ENCODE measurements around the gene CHIC1. TPM values are rescaled to one million over a fixed set of nuclear protein-coding genes. Genes with fewer than 3 reads are reported as not detected.

CHIC1 gene
- total and polyA plus RNA-seq, 2 donors (not counting 3 experiments of a cell fraction or from before 2014, with no cell fraction given): 3.0 to 6.1 TPM

GRCh38 chrX:73556159-73556558 lies 6.8 kb upstream of the CHIC1 start:
- TF ChIP-seq FOS (IDR thresholded peaks at IDR 0.05; ENCODE audit: borderline replicate concordance, insufficient read depth, low read length) (no peak), GATA2 (IDR thresholded peaks at IDR 0.05; ENCODE audit: insufficient read depth, insufficient read length, low read depth, low read length) (no peak), POLR2AphosphoS5 (IDR thresholded peaks at IDR 0.05; ENCODE audit: insufficient read depth, low read depth, low read length) (no peak), POLR2A (IDR thresholded peaks at IDR 0.05; ENCODE audit: low read depth, low read length) (no peak), EZH2 (IDR thresholded peaks at IDR 0.05; ENCODE audit: borderline replicate concordance, low read depth, low read length, severe bottlenecking) (no peak), MAX (IDR thresholded peaks at IDR 0.05; ENCODE audit: insufficient read depth, insufficient read length) (no peak), JUN (IDR thresholded peaks at IDR 0.05; ENCODE audit: borderline replicate concordance, insufficient read depth, insufficient read length, low read depth) (no peak), MYC (IDR thresholded peaks at IDR 0.05; ENCODE audit: low read depth, low read length) (no peak)
- TF ChIP-seq, protein P1, sequence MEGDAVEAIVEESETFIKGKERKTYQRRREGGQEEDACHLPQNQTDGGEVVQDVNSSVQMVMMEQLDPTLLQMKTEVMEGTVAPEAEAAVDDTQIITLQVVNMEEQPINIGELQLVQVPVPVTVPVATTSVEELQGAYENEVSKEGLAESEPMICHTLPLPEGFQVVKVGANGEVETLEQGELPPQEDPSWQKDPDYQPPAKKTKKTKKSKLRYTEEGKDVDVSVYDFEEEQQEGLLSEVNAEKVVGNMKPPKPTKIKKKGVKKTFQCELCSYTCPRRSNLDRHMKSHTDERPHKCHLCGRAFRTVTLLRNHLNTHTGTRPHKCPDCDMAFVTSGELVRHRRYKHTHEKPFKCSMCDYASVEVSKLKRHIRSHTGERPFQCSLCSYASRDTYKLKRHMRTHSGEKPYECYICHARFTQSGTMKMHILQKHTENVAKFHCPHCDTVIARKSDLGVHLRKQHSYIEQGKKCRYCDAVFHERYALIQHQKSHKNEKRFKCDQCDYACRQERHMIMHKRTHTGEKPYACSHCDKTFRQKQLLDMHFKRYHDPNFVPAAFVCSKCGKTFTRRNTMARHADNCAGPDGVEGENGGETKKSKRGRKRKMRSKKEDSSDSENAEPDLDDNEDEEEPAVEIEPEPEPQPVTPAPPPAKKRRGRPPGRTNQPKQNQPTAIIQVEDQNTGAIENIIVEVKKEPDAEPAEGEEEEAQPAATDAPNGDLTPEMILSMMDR (IDR thresholded peaks at IDR 0.05; ENCODE audit: extremely low read depth in 1 of 2, insufficient read depth in 1 of 2, low read depth in 1 of 2, low read length in 2 of 2): no peak
- dilution Hi-C loops (cut with MboI; ENCODE audit: extremely low pct_ligation_motif_present, low sequenced_read_pairs): no loop called here
- no peaks in the 10 kb centered on the region for H3K27me3 ChIP-seq (ENCODE audit: control insufficient read depth in 2 of 2, insufficient read depth in 2 of 2, low read length in 2 of 2)
- H2AFZ ChIP-seq (ENCODE audit: low read depth, low read length): no peak overlapping the region
- DNase-seq (ENCODE audit: low read depth, low spot score): no peak
- H3K9me3 ChIP-seq (replicated peaks; ENCODE audit: control insufficient read depth, insufficient read depth, low read length): no peaks in the 10 kb centered on the region
- intact Hi-C loops (cut with micrococcal nuclease): loop anchor here (10.0 kb wide), 1 partner anchor 109 kb away; no protein-coding TSS in a partner anchor
- H3K36me3 ChIP-seq (ENCODE audit: control insufficient read depth in 2 of 2, extremely low read depth in 1 of 2, insufficient read depth in 2 of 2, low read length in 2 of 2): no peaks in the 10 kb centered on the region
- FAIRE-seq: no peak
- no peaks in the 10 kb centered on the region for H3K9me1 ChIP-seq (replicated peaks; ENCODE audit: control insufficient read depth, extremely low read depth, insufficient read depth, low read length)
- no peaks in the 10 kb centered on the region for H3K79me2 ChIP-seq (ENCODE audit: control insufficient read depth, insufficient read depth, low read length)
- no peak overlapping the region for H3K4me2 ChIP-seq (ENCODE audit: insufficient read depth, low read length)
- CTCF ChIA-PET: no interaction called here
- H3K9ac ChIP-seq (replicated peaks; ENCODE audit: extremely low read depth, insufficient read depth, low read length): no peak overlapping the region
- H4K20me1 ChIP-seq (replicated peaks; ENCODE audit: control insufficient read depth, extremely low read depth, insufficient read depth, low read length): no peaks in the 10 kb centered on the region
- BruUV-seq (replicated peaks): no TSS peak
- H3K4me1 ChIP-seq (ENCODE audit: control insufficient read depth, extremely low read depth, insufficient read depth, low read length): no peaks in the 10 kb centered on the region
- H3K4me3 ChIP-seq (replicated peaks in 1 of 3; ENCODE audit: insufficient read depth in 1 of 3, low read depth in 1 of 3, low read length in 3 of 3): no peak overlapping the region
- POLR2A ChIA-PET: no interaction called here
- H3K27ac ChIP-seq (ENCODE audit: insufficient read depth, low read depth, low read length): no peak overlapping the region

Data from endothelial cell of umbilical vein (primary cell).